ENCODE results near the gene KRT77. TPM values are rescaled to one million over a fixed set of nuclear protein-coding genes. Genes with fewer than 3 reads are reported as not detected.

The KRT77 gene
- polyA plus RNA-seq, 1 of the 3 experiments (the other 2 are of a cell fraction) = not detected

- Histone ChIP-seq H3F3A (replicated peaks; ENCODE audit: insufficient read depth) (no peaks in the 10 kb centered on the region), H2AFZ (ENCODE audit: low read depth) (no peak overlapping the region), H4K20me1 (ENCODE audit: insufficient read depth) (no peaks in the 10 kb centered on the region), H3K9me3 (no peaks in the 10 kb centered on the region), H3K36me3 (replicated peaks in 1 of 2; ENCODE audit: control insufficient read depth in 1 of 2, insufficient read depth in 2 of 2, low read length in 1 of 2) (no peaks in the 10 kb centered on the region), H3K4me1 (ENCODE audit: control insufficient read depth in 1 of 2, insufficient read depth in 2 of 2, low read depth in 1 of 2, low read length in 1 of 2) (no peaks in the 10 kb centered on the region), H3K9ac (no peak overlapping the region), H3K27ac (ENCODE audit: low read depth in 2 of 2, low read length in 1 of 2) (no peak overlapping the region), H3K9me2 (no peaks in the 10 kb centered on the region), H3K4me3 (ENCODE audit: low read depth in 2 of 2, low read length in 1 of 2) (no peak overlapping the region), H3K79me2 (ENCODE audit: insufficient read depth) (no peaks in the 10 kb centered on the region), H3K4me2 (no peak overlapping the region), H3K27me3 (ENCODE audit: insufficient read depth) (peaks cover 48% of the 10 kb centered on the region)
- no peak for DNase-seq
- CTCF ChIA-PET = no interaction called here
- POLR2A ChIA-PET = no interaction called here
- TF ChIP-seq IRF3 (IDR thresholded peaks at IDR 0.05; ENCODE audit: low read depth, low read length) (no peak), CHD2 (IDR thresholded peaks at IDR 0.05; ENCODE audit: low read length, partially characterized antibody) (no peak), TAF1 (IDR thresholded peaks at IDR 0.05; ENCODE audit: borderline replicate concordance, low read depth, low read length) (no peak), ELF1 (IDR thresholded peaks at IDR 0.05) (no peak), NFIC (IDR thresholded peaks at IDR 0.05; ENCODE audit: borderline replicate concordance) (no peak)
- TF ChIP-seq, protein P1, sequence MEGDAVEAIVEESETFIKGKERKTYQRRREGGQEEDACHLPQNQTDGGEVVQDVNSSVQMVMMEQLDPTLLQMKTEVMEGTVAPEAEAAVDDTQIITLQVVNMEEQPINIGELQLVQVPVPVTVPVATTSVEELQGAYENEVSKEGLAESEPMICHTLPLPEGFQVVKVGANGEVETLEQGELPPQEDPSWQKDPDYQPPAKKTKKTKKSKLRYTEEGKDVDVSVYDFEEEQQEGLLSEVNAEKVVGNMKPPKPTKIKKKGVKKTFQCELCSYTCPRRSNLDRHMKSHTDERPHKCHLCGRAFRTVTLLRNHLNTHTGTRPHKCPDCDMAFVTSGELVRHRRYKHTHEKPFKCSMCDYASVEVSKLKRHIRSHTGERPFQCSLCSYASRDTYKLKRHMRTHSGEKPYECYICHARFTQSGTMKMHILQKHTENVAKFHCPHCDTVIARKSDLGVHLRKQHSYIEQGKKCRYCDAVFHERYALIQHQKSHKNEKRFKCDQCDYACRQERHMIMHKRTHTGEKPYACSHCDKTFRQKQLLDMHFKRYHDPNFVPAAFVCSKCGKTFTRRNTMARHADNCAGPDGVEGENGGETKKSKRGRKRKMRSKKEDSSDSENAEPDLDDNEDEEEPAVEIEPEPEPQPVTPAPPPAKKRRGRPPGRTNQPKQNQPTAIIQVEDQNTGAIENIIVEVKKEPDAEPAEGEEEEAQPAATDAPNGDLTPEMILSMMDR (IDR thresholded peaks at IDR 0.05) = no peak
- WGBS (ENCODE audit: low lambda C conversion rate) = 7% methylated on average over 3 of the region's 3 CpGs
Measured at GRCh38 chr12:52673713-52674432, 29.5 kb downstream of the KRT77 start.

- 6% methylated on average over 5 of the region's 5 CpGs for WGBS (ENCODE audit: low lambda C conversion rate)
- CTCF ChIA-PET = interaction anchor here (1.5 kb wide), 1 partner anchor 192 kb away, joined by 3 read pairs; no protein-coding TSS in a partner anchor
- H3K79me2 ChIP-seq (ENCODE audit: insufficient read depth) = no peaks in the 10 kb centered on the region
- DNase-seq = no peak
- no peaks in the 10 kb centered on the region for H3F3A ChIP-seq (replicated peaks; ENCODE audit: insufficient read depth)
- H2AFZ ChIP-seq (ENCODE audit: low read depth) = no peak overlapping the region
- peaks cover 49% of the 10 kb centered on the region for H3K27me3 ChIP-seq (ENCODE audit: insufficient read depth)
- H3K9me2 ChIP-seq = no peaks in the 10 kb centered on the region
- H3K4me3 ChIP-seq (ENCODE audit: low read depth in 2 of 2, low read length in 1 of 2) = no peak overlapping the region
- H3K27ac ChIP-seq (ENCODE audit: low read depth in 2 of 2, low read length in 1 of 2) = no peak overlapping the region
- no peak for TF ChIP-seq POLR2AphosphoS5 (IDR thresholded peaks at IDR 0.05; ENCODE audit: low read depth, low read length)
- TF ChIP-seq GABPA (IDR thresholded peaks at IDR 0.05; ENCODE audit: low read depth) = no peak
- TF ChIP-seq, protein P2, sequence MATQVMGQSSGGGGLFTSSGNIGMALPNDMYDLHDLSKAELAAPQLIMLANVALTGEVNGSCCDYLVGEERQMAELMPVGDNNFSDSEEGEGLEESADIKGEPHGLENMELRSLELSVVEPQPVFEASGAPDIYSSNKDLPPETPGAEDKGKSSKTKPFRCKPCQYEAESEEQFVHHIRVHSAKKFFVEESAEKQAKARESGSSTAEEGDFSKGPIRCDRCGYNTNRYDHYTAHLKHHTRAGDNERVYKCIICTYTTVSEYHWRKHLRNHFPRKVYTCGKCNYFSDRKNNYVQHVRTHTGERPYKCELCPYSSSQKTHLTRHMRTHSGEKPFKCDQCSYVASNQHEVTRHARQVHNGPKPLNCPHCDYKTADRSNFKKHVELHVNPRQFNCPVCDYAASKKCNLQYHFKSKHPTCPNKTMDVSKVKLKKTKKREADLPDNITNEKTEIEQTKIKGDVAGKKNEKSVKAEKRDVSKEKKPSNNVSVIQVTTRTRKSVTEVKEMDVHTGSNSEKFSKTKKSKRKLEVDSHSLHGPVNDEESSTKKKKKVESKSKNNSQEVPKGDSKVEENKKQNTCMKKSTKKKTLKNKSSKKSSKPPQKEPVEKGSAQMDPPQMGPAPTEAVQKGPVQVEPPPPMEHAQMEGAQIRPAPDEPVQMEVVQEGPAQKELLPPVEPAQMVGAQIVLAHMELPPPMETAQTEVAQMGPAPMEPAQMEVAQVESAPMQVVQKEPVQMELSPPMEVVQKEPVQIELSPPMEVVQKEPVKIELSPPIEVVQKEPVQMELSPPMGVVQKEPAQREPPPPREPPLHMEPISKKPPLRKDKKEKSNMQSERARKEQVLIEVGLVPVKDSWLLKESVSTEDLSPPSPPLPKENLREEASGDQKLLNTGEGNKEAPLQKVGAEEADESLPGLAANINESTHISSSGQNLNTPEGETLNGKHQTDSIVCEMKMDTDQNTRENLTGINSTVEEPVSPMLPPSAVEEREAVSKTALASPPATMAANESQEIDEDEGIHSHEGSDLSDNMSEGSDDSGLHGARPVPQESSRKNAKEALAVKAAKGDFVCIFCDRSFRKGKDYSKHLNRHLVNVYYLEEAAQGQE (IDR thresholded peaks at IDR 0.05; ENCODE audit: low read depth, low read length) = no peak
- no peak for TF ChIP-seq EZH2phosphoT487 (IDR thresholded peaks at IDR 0.05; ENCODE audit: borderline replicate concordance, low read depth)
- no peak for TF ChIP-seq MEF2A (IDR thresholded peaks at IDR 0.05; ENCODE audit: borderline replicate concordance, low read depth)
- no peak for TF ChIP-seq FOXJ3 (CRISPR knock-in tag; IDR thresholded peaks at IDR 0.05)
- no peak for TF ChIP-seq TCF12 (IDR thresholded peaks at IDR 0.05)
- POLR2A ChIA-PET = no interaction called here
- no peak overlapping the region for H3K9ac ChIP-seq
- H3K9me3 ChIP-seq = no peaks in the 10 kb centered on the region
- H3K4me2 ChIP-seq = no peak overlapping the region
- H3K36me3 ChIP-seq (replicated peaks in 1 of 2; ENCODE audit: control insufficient read depth in 1 of 2, insufficient read depth in 2 of 2, low read length in 1 of 2) = no peaks in the 10 kb centered on the region
- H3K4me1 ChIP-seq (ENCODE audit: control insufficient read depth in 1 of 2, insufficient read depth in 2 of 2, low read depth in 1 of 2, low read length in 1 of 2) = no peaks in the 10 kb centered on the region
- H4K20me1 ChIP-seq (ENCODE audit: insufficient read depth) = no peaks in the 10 kb centered on the region
Measured at GRCh38 chr12:52673217-52673616, 30.1 kb downstream of the KRT77 start.

All from SK-N-SH (cell line).